Left ventricle myocardium inferior (tissue), 1 donor: ENCODE measurements around the gene PRKCZ. TPM values are rescaled to one million over a fixed set of nuclear protein-coding genes. Genes with fewer than 3 reads are reported as not detected.
A peak's percentile ranks its signal among the peaks of the same experiment; 100 is the strongest.

Experiments
- DNase-seq: peaks from one replicate; pipeline ENCODE4 v3.0.0-alpha.2; 2020
- H3K27ac ChIP-seq: fragments of 200-600 bp; replicated peaks from 2 replicates; pipeline ENCODE4 v1.8.0; 2021
- H3K27me3 ChIP-seq: fragments of 200-600 bp; 2 replicates; pipeline ENCODE4 v1.8.0; 2021; ENCODE audit warnings: low read depth
- H3K36me3 ChIP-seq: fragments of 200-600 bp; 2 replicates; pipeline ENCODE4 v1.8.0; 2021
- H3K4me1 ChIP-seq: fragments of 200-600 bp; 2 replicates; pipeline ENCODE4 v1.8.0; 2021
- H3K4me3 ChIP-seq: fragments of 200-600 bp; 2 replicates; pipeline ENCODE4 v1.8.0; 2021; ENCODE audit warnings: mild to moderate bottlenecking, moderate library complexity
- H3K9me3 ChIP-seq: fragments of 200-600 bp; replicated peaks from 2 replicates; pipeline ENCODE4 v1.8.0; 2021
- intact Hi-C: fragments of 100-400 bp; cut with micrococcal nuclease; formaldehyde crosslinking; loops from one replicate; pipeline ENCODE4 v1.11.0; 2022
- total RNA-seq: library from RNA; stranded (reverse); fragmentation: NEBNext Ultra II Directional; extraction: Animal tissue kit (Norgen Biotek cat#: 25700); gene quantifications from one replicate; pipeline ENCODE4 v1.2.1, GENCODE V29; 2021
- TF ChIP-seq, protein P1 (sequence below): fragments of 200-600 bp; IDR thresholded peaks from 2 replicates; pipeline ENCODE4 v1.8.0; 2021; ENCODE audit warnings: antibody characterized with exemption, mild to moderate bottlenecking, borderline replicate concordance
- donor health status: DM: no; HTN: yes; CAD: no; lungs with severe emphysema.

The PRKCZ gene
- total RNA-seq, 1 donor from 2014 or later = 19.1 TPM

DNA sequence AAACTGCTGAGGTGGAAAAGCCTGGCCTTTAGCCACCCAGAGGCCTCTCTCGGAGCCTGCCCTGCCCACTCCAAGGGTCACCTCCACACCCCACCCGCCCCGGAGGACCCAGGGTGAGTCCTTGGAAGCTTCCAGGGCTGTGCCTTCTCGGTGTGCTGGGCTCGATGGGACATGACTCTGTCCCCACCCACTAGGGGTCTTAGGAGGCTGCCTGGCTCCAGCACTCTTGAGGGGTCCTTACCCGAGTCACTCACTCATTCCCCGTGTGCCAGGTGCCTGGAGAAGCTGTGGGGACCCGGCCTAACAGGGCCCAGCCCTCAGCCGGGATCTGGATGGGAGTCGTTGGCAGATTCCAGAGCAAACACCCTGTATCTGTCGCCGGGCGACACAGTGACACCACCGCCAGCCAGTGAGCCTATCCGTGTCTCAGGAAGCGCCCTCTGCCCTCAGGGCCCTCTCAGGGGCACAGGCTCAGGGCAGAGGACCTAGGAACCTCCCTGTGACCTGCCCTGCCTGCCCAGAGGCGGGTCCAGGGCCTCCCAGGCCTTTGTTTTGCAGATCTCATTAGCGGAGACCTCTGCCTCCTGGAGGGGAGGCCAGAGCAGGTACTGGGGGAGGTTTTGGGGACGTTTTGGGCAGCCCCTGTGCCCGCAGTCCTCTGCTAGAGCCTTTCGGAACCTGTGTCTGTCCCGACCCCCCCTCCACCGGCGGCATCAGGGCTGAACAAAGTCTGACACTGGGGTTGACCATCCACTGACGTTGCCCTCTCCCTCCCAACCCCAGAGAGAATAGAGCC is 3.1 kb upstream of the PRKCZ start:
- no peak for DNase-seq
- TF ChIP-seq, protein P1, sequence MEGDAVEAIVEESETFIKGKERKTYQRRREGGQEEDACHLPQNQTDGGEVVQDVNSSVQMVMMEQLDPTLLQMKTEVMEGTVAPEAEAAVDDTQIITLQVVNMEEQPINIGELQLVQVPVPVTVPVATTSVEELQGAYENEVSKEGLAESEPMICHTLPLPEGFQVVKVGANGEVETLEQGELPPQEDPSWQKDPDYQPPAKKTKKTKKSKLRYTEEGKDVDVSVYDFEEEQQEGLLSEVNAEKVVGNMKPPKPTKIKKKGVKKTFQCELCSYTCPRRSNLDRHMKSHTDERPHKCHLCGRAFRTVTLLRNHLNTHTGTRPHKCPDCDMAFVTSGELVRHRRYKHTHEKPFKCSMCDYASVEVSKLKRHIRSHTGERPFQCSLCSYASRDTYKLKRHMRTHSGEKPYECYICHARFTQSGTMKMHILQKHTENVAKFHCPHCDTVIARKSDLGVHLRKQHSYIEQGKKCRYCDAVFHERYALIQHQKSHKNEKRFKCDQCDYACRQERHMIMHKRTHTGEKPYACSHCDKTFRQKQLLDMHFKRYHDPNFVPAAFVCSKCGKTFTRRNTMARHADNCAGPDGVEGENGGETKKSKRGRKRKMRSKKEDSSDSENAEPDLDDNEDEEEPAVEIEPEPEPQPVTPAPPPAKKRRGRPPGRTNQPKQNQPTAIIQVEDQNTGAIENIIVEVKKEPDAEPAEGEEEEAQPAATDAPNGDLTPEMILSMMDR = no peak
- H3K4me3 ChIP-seq = no peak overlapping the region
- H3K27me3 ChIP-seq = peaks cover 85% of the 10 kb centered on the region
- H3K36me3 ChIP-seq = no peaks in the 10 kb centered on the region
- intact Hi-C loops = loop anchor here (10.0 kb wide), 1 partner anchor 92 kb away; no protein-coding TSS in a partner anchor
- H3K9me3 ChIP-seq = no peaks in the 10 kb centered on the region
- H3K27ac ChIP-seq = no peak overlapping the region
- H3K4me1 ChIP-seq = peaks cover 40% of the 10 kb centered on the region

DNA sequence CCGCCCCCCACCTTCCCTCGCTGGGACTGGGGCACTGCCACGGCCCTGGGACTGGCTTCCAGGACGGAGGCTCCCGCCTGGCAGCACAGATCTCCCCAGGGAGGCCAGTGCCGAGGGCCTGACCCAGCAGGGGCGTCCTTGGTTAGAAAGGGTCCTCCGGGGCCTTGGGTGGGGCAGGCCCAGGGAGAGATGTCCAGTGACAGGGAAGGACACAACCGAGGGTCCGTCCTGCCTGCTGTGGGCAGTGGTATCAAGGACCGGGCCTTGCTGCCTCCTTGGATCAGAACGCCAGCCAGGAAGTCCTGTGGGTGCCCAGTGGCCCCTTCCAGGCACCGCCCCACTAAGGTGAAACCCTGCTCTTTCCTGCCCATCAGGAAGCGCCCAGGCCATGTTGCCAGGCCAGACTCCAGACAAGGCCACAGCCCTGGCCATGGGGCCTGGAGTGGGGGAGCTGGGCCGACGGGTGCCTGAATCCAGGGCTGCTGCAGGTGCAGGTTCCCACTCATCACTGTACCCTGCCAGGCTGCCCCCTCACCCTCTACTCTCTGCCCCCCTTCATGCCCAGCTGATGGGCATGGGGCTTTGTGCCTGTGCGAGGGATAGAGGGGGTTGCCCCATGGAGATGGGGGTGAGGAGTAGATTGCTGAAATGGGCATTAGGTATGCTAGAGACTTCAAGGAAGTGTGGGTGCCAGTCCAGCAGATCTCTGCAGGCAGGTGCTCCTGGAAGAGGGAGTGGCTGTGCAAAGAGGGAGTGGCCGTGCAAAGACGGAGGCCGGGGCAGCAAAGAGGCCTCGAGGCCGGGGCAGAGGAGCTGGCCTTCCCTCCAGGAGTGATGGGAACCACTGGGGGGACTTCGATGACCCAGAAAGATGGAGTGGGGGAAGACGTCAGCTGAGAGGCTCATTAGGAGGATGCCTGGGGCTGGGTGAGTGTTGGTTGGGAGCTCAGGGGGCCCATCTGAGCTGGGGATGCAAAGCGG is 2.2 kb upstream of the PRKCZ start:
- Histone ChIP-seq H3K9me3 (no peaks in the 10 kb centered on the region), H3K4me3 (no peak overlapping the region), H3K27ac (no peak overlapping the region), H3K36me3 (no peaks in the 10 kb centered on the region), H3K4me1 (peaks cover 40% of the 10 kb centered on the region), H3K27me3 (peaks cover 88% of the 10 kb centered on the region)
- DNase-seq = no peak
- TF ChIP-seq, protein P1 = no peak
- intact Hi-C loops = loop anchor here (10.0 kb wide), 1 partner anchor 93 kb away; no protein-coding TSS in a partner anchor

DNA sequence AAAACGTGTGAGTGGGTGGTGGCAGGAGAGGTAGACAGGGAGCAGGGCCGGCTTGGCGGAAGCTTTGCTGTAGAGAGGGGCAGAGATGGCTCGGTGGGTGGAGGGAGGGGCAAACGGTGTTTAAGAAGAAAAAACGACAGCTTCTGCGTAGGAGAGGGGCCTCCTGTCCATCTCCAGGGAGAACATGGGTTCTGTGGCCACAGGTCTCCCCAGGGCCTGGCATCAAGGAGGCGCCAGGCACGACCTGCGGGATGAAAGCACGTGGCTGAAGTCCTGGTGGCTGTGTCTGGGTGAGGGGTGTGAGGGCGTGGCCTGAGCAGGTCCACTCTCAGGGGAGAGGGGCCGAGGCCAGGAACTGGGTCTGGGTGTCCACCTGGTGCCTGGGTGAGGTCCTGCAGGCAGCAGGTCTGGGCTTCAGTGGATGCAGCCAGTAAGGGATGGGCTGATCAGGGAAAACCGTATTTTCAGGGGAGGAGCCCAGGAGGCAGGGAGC is 940 bp upstream of the PRKCZ start:
- intact Hi-C loops = loop anchor here (10.0 kb wide), 1 partner anchor 94 kb away; no protein-coding TSS in a partner anchor
- Histone ChIP-seq H3K36me3 (no peaks in the 10 kb centered on the region), H3K4me3 (peak overlapping the region; percentile 71), H3K27ac (no peak overlapping the region), H3K4me1 (peaks cover 40% of the 10 kb centered on the region), H3K27me3 (peaks cover 77% of the 10 kb centered on the region), H3K9me3 (no peaks in the 10 kb centered on the region)
- DNase-seq = no peak
- TF ChIP-seq, protein P1 = peak; percentile 35

DNA sequence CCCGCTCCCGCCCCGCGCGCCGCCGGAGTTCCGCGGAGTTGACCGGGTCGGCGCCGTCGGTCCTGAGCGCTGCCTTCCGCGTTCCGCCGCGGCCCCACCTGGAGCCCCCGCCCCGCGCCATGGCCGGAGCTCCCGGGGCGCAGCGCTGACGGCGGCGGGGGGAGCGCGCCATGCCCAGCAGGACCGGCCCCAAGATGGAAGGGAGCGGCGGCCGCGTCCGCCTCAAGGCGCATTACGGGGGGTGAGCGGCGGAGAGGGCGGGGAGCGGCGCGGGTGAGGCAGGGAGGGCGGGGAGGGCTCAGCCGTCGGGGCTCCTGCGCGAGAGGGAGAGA is 216 bp downstream of the PRKCZ start:
- intact Hi-C loops = no loop called here
- Histone ChIP-seq H3K9me3 (no peaks in the 10 kb centered on the region), H3K27me3 (peaks cover 73% of the 10 kb centered on the region), H3K27ac (peak overlapping the region; percentile 12), H3K36me3 (no peaks in the 10 kb centered on the region), H3K4me3 (peak overlapping the region; percentile 71), H3K4me1 (peaks cover 29% of the 10 kb centered on the region)
- TF ChIP-seq, protein P1 = no peak
- DNase-seq = no peak
